Natural killer cell (primary cell): ENCODE data around the gene S100A7A. TPM values are rescaled to one million over a fixed set of nuclear protein-coding genes. Genes with fewer than 3 reads are reported as not detected.

ENCODE experiments used
- ATAC-seq, 3 donors: fragments of 150-1000 bp in 2 of 3; fragments of 200-7000 bp in 1 of 3; cut with Tn5 transposase; 1 replicate in 1 of 3; 2 replicates in 2 of 3; pipeline ENCODE4 v1.10.0; 2021; ENCODE audit warnings: mild to moderate bottlenecking in 2 of 3, moderate library complexity in 2 of 3
- DNase-seq, 2 donors: peaks; one replicate each; pipeline versions ENCODE4 v3.0.0 to v3.0.0-alpha.2; 2013 to 2021; ENCODE audit warnings: mixed read lengths in 1 of 2
- H3K27ac ChIP-seq: one replicate; pipeline ENCODE4 v1.5.1; 2013; ENCODE audit warnings: mild to moderate bottlenecking, low read length
- H3K27me3 ChIP-seq: one replicate; pipeline ENCODE4 v1.6.1; 2013; ENCODE audit warnings: low read length; ENCODE audit not compliant: control insufficient read depth, insufficient read depth
- H3K36me3 ChIP-seq: one replicate; pipeline ENCODE4 v1.6.1; 2013; ENCODE audit warnings: low read length; ENCODE audit not compliant: control insufficient read depth, insufficient read depth
- H3K4me1 ChIP-seq: one replicate; pipeline ENCODE4 v1.6.1; 2013; ENCODE audit warnings: low read length; ENCODE audit not compliant: control insufficient read depth, insufficient read depth
- H3K4me3 ChIP-seq: one replicate; pipeline ENCODE4 v1.5.1; 2013; ENCODE audit warnings: low read length
- H3K9me3 ChIP-seq: one replicate; pipeline ENCODE4 v1.6.1; 2013; ENCODE audit warnings: low read length; ENCODE audit not compliant: control insufficient read depth, insufficient read depth
- H3K27ac Mint-ChIP-seq, 2 donors: one replicate each; pipeline ENCODE4 v1.8.0; 2022; ENCODE audit warnings: mild to moderate bottlenecking in 2 of 2, mixed read lengths in 2 of 2, moderate library complexity in 1 of 2
- H3K27me3 Mint-ChIP-seq, 2 donors: one replicate each; pipeline ENCODE4 v1.8.0; 2022; ENCODE audit warnings: low read depth in 2 of 2, mixed read lengths in 2 of 2
- H3K36me3 Mint-ChIP-seq: one replicate; pipeline ENCODE4 v1.8.0; 2022; ENCODE audit warnings: mixed read lengths
- H3K4me1 Mint-ChIP-seq, 2 donors: one replicate each; pipeline ENCODE4 v1.8.0; 2022; ENCODE audit warnings: mixed read lengths in 2 of 2
- H3K4me3 Mint-ChIP-seq: one replicate; pipeline ENCODE4 v1.8.0; 2022; ENCODE audit warnings: mild to moderate bottlenecking, moderate library complexity, mixed read lengths
- H3K9me3 Mint-ChIP-seq, 2 donors: one replicate each; pipeline ENCODE4 v1.8.0; 2022; ENCODE audit warnings: mixed read lengths in 2 of 2
- WGBS: methylation state at CpG from one replicate; pipeline ENCODE4 v1.1.7; 2013; ENCODE audit warnings: missing lambda C conversion rate; ENCODE audit not compliant: insufficient coverage; 5-methylcytosine and 5-hydroxymethylcytosine counted together
- intact Hi-C: fragments of 100-400 bp; cut with micrococcal nuclease; formaldehyde crosslinking; loops from one replicate; pipeline ENCODE4 v1.14.2; 2022
- total RNA-seq, 4 donors: library from RNA; stranded (reverse); fragments of 120-200 nt in 1 of 4; gene quantifications; one replicate each; pipeline versions ENCODE4 v1.2.3 to v1.2.4, GENCODE V29; 2013 to 2022
- TF ChIP-seq, protein P1 (sequence below): fragments of 200-600 bp; IDR thresholded peaks from one replicate; pipeline ENCODE4 v1.8.0; 2022; ENCODE audit warnings: antibody characterized with exemption

S100A7A gene
- total RNA-seq, 3 donors from 2014 or later (not counting 1 experiment from before 2014, with no cell fraction given) = not detected

DNA sequence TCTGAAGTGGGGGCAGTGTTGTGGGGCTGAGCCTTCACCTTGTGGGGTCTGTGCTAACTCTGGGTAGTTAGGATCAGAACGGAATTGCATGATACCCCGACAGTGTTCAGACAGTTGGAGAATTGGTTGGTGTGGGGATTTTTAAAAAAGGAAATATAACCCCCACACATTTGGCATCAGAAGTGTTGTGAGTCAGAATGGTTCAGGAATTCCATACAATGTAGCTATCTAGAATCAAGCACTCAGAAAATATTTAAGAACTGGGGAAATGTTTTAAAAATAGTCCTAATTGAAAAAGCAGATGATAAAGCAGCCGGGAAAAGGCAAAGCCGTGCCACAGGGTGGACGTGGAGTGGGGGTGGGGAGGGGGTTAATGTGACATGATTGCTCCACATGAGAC, 50.6 kb downstream of the S100A7A start:
- Mint-ChIP-seq H3K4me3 (no peak overlapping the region), H3K9me3 (peaks cover 0 to 4% of the 10 kb centered on the region in 2 donors), H3K27me3 (peaks cover 10 to 13% of the 10 kb centered on the region in 2 donors), H3K4me1 (peaks cover 5 to 6% of the 10 kb centered on the region in 2 donors), H3K36me3 (no peaks in the 10 kb centered on the region), H3K27ac (no peak overlapping the region)
- 82% methylated on average over 4 of the region's 5 CpGs for WGBS
- no peak for DNase-seq
- Histone ChIP-seq H3K27ac (no peak overlapping the region), H3K4me3 (no peak overlapping the region), H3K36me3 (no peaks in the 10 kb centered on the region), H3K27me3 (peaks cover 2% of the 10 kb centered on the region), H3K9me3 (peaks cover 11% of the 10 kb centered on the region), H3K4me1 (peaks cover 2% of the 10 kb centered on the region)
- intact Hi-C loops = no loop called here
- TF ChIP-seq, protein P1, sequence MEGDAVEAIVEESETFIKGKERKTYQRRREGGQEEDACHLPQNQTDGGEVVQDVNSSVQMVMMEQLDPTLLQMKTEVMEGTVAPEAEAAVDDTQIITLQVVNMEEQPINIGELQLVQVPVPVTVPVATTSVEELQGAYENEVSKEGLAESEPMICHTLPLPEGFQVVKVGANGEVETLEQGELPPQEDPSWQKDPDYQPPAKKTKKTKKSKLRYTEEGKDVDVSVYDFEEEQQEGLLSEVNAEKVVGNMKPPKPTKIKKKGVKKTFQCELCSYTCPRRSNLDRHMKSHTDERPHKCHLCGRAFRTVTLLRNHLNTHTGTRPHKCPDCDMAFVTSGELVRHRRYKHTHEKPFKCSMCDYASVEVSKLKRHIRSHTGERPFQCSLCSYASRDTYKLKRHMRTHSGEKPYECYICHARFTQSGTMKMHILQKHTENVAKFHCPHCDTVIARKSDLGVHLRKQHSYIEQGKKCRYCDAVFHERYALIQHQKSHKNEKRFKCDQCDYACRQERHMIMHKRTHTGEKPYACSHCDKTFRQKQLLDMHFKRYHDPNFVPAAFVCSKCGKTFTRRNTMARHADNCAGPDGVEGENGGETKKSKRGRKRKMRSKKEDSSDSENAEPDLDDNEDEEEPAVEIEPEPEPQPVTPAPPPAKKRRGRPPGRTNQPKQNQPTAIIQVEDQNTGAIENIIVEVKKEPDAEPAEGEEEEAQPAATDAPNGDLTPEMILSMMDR = no peak
- no peak for ATAC-seq

DNA sequence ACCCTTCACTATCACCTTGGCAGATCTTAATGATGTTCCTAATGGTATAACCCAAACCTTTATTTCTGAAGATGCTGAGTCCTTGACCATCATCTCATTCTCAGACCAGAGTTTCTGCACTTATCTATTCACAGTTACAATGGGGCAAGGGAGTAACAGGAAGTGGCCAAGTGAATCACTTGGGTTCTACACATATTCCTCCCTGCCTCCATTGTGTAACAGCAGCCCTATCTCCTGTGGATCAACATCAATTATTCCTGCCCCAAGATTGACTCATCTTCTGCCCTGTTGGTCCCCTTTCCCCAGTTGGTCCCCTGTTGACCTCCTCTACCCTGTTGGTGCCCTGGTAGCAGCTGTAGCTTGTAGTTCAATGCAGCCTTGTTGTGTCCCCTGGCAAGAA, 54.4 kb downstream of the S100A7A start:
- H3K27me3 Mint-ChIP-seq = peaks cover 0 to 2% of the 10 kb centered on the region in 2 donors
- intact Hi-C loops = no loop called here
- H3K4me1 Mint-ChIP-seq = peaks cover 5 to 6% of the 10 kb centered on the region in 2 donors
- ATAC-seq (peak in 1 of 3 donors; percentile 26), DNase-seq (no peak)
- Histone ChIP-seq H3K9me3 (peaks cover 29% of the 10 kb centered on the region), H3K36me3 (no peaks in the 10 kb centered on the region), H3K27ac (no peak overlapping the region), H3K4me3 (no peak overlapping the region), H3K27me3 (peaks cover 2% of the 10 kb centered on the region), H3K4me1 (peaks cover 2% of the 10 kb centered on the region)
- peaks cover 12% of the 10 kb centered on the region for H3K36me3 Mint-ChIP-seq
- peaks cover 7 to 10% of the 10 kb centered on the region in 2 donors for H3K9me3 Mint-ChIP-seq
- TF ChIP-seq, protein P1 = no peak
- H3K4me3 Mint-ChIP-seq = no peak overlapping the region
- no peak overlapping the region for H3K27ac Mint-ChIP-seq

Other genes starting within 250 kb of the S100A7A start
- gene LELP1, start 213.1 kb upstream of the S100A7A start, total RNA-seq = not detected
- not detected for gene PRR9, start 198.9 kb upstream of the S100A7A start, total RNA-seq
- not detected for gene LORICRIN, start 156.8 kb upstream of the S100A7A start, total RNA-seq
- not detected for gene PGLYRP3, start 103.6 kb upstream of the S100A7A start, total RNA-seq
- not detected for gene PGLYRP4, start 67.7 kb upstream of the S100A7A start, total RNA-seq
- gene S100A9, start 58.7 kb upstream of the S100A7A start, total RNA-seq = 100 to 1,000 TPM in 2 of 3 donors, 10 to 100 TPM in 1; 13.1 to 334 (median 116) TPM
- 10 to 100 TPM in 2 of 3 donors, not detected in 1; 11.4 to 20.4 TPM for gene S100A12, start 40.9 kb upstream of the S100A7A start, total RNA-seq
- gene S100A8, start 25.4 kb upstream of the S100A7A start, total RNA-seq = 100 to 1,000 TPM in 1 of 3 donors, 10 to 100 TPM in 1, 1 to 10 TPM in 1; 1.8 to 220 (median 75.8) TPM
- gene S100A7, start 44.1 kb downstream of the S100A7A start, total RNA-seq = not detected
- gene S100A6, start 119.5 kb downstream of the S100A7A start, total RNA-seq = 100 to 1,000 TPM; 174 to 261 (median 245) TPM
- not detected for gene S100A5, start 124.4 kb downstream of the S100A7A start, total RNA-seq
- gene S100A4, start 129.3 kb downstream of the S100A7A start, total RNA-seq = 100 to 1,000 TPM; 509 to 689 (median 597) TPM
- not detected for gene S100A3, start 132.7 kb downstream of the S100A7A start, total RNA-seq
- gene S100A2, start 149.3 kb downstream of the S100A7A start, total RNA-seq = not detected
- gene S100A16, start 196.6 kb downstream of the S100A7A start, total RNA-seq = not detected
- not detected for gene S100A14, start 199.8 kb downstream of the S100A7A start, total RNA-seq
- 1 to 10 TPM; 4.0 to 5.8 (median 4.1) TPM for gene S100A13, start 211.0 kb downstream of the S100A7A start, total RNA-seq
- gene S100A1, start 211.9 kb downstream of the S100A7A start, total RNA-seq = not detected
- gene CHTOP, start 217.5 kb downstream of the S100A7A start, total RNA-seq = 100 to 1,000 TPM in 2 of 3 donors, 10 to 100 TPM in 1; 94.7 to 110 (median 106) TPM
- 10 to 100 TPM; 21.0 to 25.5 (median 23.5) TPM for gene SNAPIN, start 242.2 kb downstream of the S100A7A start, total RNA-seq